Thyroid gland (tissue), 4 donors: ENCODE results near the gene ARSA. TPM values are rescaled to one million over a fixed set of nuclear protein-coding genes. Genes with fewer than 3 reads are reported as not detected.

Experiments
- DNase-seq, 2 donors: peaks; one replicate each; pipeline ENCODE4 v3.0.0-alpha.2; 2019
- H3K27ac ChIP-seq, 3 donors: fragments of 200-600 bp; sonication (generic); 1 replicate in 2 of 3; 2 replicates in 1 of 3; pipeline ENCODE4 v1.5.1; 2016 to 2019; ENCODE audit warnings: mild to moderate bottlenecking in 1 of 3, moderate library complexity in 1 of 3
- H3K27me3 ChIP-seq: fragments of 200-600 bp; sonication (generic); one replicate; pipeline ENCODE4 v1.5.1; 2019
- H3K36me3 ChIP-seq, 2 donors: fragments of 200-600 bp; sonication (generic); one replicate each; pipeline ENCODE4 v1.5.1; 2016 to 2019
- H3K4me1 ChIP-seq, 2 donors: fragments of 200-600 bp; sonication (generic); one replicate each; pipeline ENCODE4 v1.5.1; 2017 to 2019
- H3K4me3 ChIP-seq, 3 donors: fragments of 200-600 bp; sonication (generic); replicated peaks in 1 of 3; 1 replicate in 2 of 3; 2 replicates in 1 of 3; pipeline ENCODE4 v1.5.1; 2016; ENCODE audit warnings: mild to moderate bottlenecking in 1 of 3
- H3K9me3 ChIP-seq: fragments of 200-600 bp; sonication (generic); one replicate; pipeline ENCODE4 v1.5.1; 2017
- POLR2A ChIP-seq, 2 donors: fragments of 450-650 bp; IDR thresholded peaks; one replicate each; pipeline ENCODE4 v1.6.1; 2017; ENCODE audit warnings: antibody characterized with exemption in 2 of 2, mild to moderate bottlenecking in 2 of 2, moderate library complexity in 1 of 2
- WGBS, 2 donors: methylation state at CpG; one replicate each; pipeline ENCODE4 v1.1.5; 2017; 5-methylcytosine and 5-hydroxymethylcytosine counted together
- intact Hi-C: fragments of 100-400 bp; cut with DNase I; formaldehyde crosslinking; loops from one replicate; pipeline ENCODE4 v1.15.1; 2023
- total RNA-seq, 4 donors: library from RNA; depleted of rRNA; stranded (reverse); fragments of >200 nt; gene quantifications; one replicate each; pipeline ENCODE4 v1.2.3, GENCODE V29; 2016
- TF ChIP-seq, protein P1 (sequence below), 6 experiments: fragments of 200-600 bp in 3 of 6; fragments of 450-650 bp in 3 of 6; sonication (generic) in 3 of 6; IDR thresholded peaks; one replicate each; pipeline ENCODE4 v1.5.1; 2016 to 2019; ENCODE audit warnings: antibody characterized with exemption in 6 of 6, mild to moderate bottlenecking in 2 of 6, inconsistent platforms in 1 of 6, moderate library complexity in 1 of 6

Gene ARSA
- total RNA-seq, 4 donors from 2014 or later = 30.9 to 73.5 (median 61.2) TPM

DNA sequence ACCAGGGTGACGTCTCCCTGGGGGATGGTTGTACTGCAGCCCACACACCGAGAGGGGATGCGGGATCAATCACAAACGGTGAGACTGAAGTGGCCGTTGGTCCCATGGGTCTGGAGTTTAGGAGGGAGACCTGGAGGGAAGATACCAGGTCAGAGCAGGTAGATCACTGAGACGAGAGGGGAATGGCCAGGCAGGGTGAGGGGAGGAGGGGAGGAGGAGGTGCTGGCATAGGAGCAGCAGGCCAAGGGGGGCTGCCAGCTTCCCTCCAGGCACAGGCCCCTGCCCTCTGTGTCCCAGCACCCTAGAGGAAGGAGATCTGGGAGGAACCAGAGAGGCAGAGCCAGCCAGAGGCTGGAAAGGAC lies 20.3 kb downstream of the ARSA start:
- no peak for DNase-seq
- no peak overlapping the region for H3K27ac ChIP-seq
- no peaks in the 10 kb centered on the region for H3K36me3 ChIP-seq
- no peak overlapping the region for H3K4me3 ChIP-seq
- WGBS, 2 donors = 70 to 72% methylated on average over 6 of the region's 6 CpGs
- H3K4me1 ChIP-seq = no peaks in the 10 kb centered on the region
- intact Hi-C loops = loop anchor here (10.0 kb wide), 1 partner anchor 353 kb away; the partner anchor contains the start of gene HDAC10
- H3K9me3 ChIP-seq = no peaks in the 10 kb centered on the region
- TF ChIP-seq POLR2A (IDR thresholded peaks at IDR 0.05) = no peak
- TF ChIP-seq, protein P1, sequence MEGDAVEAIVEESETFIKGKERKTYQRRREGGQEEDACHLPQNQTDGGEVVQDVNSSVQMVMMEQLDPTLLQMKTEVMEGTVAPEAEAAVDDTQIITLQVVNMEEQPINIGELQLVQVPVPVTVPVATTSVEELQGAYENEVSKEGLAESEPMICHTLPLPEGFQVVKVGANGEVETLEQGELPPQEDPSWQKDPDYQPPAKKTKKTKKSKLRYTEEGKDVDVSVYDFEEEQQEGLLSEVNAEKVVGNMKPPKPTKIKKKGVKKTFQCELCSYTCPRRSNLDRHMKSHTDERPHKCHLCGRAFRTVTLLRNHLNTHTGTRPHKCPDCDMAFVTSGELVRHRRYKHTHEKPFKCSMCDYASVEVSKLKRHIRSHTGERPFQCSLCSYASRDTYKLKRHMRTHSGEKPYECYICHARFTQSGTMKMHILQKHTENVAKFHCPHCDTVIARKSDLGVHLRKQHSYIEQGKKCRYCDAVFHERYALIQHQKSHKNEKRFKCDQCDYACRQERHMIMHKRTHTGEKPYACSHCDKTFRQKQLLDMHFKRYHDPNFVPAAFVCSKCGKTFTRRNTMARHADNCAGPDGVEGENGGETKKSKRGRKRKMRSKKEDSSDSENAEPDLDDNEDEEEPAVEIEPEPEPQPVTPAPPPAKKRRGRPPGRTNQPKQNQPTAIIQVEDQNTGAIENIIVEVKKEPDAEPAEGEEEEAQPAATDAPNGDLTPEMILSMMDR (IDR thresholded peaks at IDR 0.05) = no peak
- H3K27me3 ChIP-seq = peaks cover 4% of the 10 kb centered on the region

DNA sequence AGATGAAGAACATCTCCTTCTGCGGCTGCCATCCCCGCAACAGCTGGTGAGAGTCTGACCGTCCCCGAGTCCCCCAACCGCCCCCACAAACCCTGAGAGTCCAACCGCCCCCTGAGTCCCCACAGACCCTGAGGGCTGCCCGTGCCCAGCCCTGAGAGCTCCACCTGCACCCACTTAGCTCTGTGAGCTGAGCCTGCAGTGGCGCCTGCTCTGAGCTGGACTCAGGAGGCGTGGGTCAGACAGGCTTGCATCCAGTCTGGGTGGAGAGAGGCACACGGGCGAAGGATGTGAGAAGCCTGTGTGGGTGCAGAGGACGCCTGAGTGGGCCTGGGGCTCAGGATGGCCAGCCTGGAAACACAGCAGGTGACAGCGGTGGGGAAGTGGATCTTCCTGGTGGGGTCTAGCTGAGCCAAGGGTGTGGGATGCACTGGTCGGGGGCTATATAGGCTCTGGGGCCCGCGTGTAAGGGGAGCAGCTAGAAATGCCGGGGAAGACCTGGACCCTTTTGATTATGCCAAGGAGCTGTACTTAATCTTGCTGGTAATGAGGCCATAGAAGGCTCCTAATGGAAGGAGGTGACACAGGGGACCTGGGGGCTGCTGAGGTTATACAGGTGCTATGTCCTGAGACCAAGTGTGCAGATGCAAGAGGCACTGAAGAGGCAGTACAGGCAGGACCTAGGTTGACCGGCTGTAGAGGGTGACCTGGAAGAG lies 20.9 kb downstream of the ARSA start:
- no peak for DNase-seq
- Histone ChIP-seq H3K4me1 (no peaks in the 10 kb centered on the region), H3K4me3 (no peak overlapping the region), H3K27ac (no peak overlapping the region), H3K27me3 (peaks cover 4% of the 10 kb centered on the region), H3K36me3 (no peaks in the 10 kb centered on the region), H3K9me3 (no peaks in the 10 kb centered on the region)
- TF ChIP-seq, protein P1 (IDR thresholded peaks at IDR 0.05) = no peak
- TF ChIP-seq POLR2A (IDR thresholded peaks at IDR 0.05) = no peak
- 73 to 85% methylated on average over 10 to 17 of the region's 18 CpGs for WGBS, 2 donors
- intact Hi-C loops = loop anchor here (10.0 kb wide), 1 partner anchor 352 kb away; the partner anchor contains the start of gene HDAC10

DNA sequence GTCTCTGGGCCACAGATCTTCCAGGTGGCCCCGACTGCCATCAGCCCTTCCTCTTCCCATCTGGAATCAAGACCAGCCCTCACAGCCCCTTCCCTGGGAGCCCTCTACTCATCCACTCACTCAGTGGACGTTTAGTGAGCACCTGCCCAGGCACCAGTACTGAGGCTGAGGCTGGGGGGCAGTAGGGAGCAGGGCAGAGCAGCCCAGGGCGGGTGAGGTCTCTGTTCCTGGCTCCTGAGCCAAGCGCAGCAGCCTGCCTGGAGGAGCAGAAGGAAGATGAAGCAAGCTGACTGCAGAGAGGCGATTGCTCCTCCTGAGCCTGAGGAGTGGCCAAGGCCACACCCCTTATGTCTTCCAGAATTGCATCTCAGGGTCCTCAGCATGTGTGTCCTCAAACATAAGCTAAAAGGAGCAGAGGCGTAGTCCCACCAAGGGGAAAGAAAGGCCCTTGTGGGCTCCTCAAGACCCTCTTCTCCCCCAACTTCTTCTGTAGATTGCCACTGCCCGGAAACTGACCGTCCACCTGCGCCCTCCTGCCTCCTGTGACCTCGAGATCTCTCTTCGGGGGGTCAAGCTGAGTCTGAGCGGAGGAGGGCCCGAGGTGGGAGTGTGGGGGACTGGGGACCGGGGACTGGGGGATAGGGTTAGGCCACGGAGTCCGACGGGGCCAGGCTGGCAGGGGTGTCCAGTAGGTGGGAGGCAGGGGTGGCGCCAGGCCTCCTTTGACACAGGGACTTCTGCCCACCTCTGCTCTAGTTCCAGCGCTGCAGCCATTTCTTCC lies 21.6 kb downstream of the ARSA start:
- H3K36me3 ChIP-seq = no peaks in the 10 kb centered on the region
- no peak overlapping the region for H3K4me3 ChIP-seq
- TF ChIP-seq, protein P1 (IDR thresholded peaks at IDR 0.05) = no peak
- no peak for TF ChIP-seq POLR2A (IDR thresholded peaks at IDR 0.05)
- H3K9me3 ChIP-seq = no peaks in the 10 kb centered on the region
- H3K27me3 ChIP-seq = peaks cover 4% of the 10 kb centered on the region
- no peak for DNase-seq
- H3K27ac ChIP-seq = no peak overlapping the region
- intact Hi-C loops = loop anchor here (10.0 kb wide), 1 partner anchor 352 kb away; the partner anchor contains the start of gene HDAC10
- 80 to 84% methylated on average over 16 to 18 of the region's 19 CpGs for WGBS, 2 donors
- no peaks in the 10 kb centered on the region for H3K4me1 ChIP-seq

DNA sequence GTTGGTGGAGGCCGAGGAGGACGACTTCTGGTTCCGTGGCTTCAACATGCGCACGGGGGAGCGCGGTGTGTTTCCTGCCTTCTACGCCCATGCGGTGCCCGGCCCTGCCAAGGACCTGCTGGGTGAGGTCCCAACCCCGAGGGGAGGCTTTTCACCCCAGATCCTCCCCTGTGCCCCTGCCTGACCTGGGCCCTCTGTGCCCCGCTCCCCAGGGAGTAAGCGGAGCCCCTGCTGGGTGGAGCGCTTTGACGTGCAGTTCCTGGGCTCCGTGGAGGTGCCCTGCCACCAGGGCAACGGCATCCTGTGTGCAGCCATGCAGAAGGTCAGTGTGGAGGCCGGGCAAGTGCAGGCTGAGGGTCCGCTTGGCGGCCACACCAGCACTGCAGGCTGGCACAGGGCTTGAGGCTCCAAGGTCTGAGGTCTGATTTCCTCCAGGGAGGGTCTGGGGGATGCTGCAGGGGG lies 22.3 kb downstream of the ARSA start:
- no peaks in the 10 kb centered on the region for H3K36me3 ChIP-seq
- no peak for DNase-seq
- TF ChIP-seq, protein P1 (IDR thresholded peaks at IDR 0.05) = no peak
- no peak for TF ChIP-seq POLR2A (IDR thresholded peaks at IDR 0.05)
- no peak overlapping the region for H3K4me3 ChIP-seq
- intact Hi-C loops = loop anchor here (10.0 kb wide), 1 partner anchor 351 kb away; the partner anchor contains the start of gene HDAC10
- no peak overlapping the region for H3K27ac ChIP-seq
- H3K4me1 ChIP-seq = peaks cover 0 to 4% of the 10 kb centered on the region in 2 donors
- peaks cover 4% of the 10 kb centered on the region for H3K27me3 ChIP-seq
- H3K9me3 ChIP-seq = no peaks in the 10 kb centered on the region
- WGBS, 2 donors = 77 to 87% methylated on average over 7 to 13 of the region's 20 CpGs
